HuH-7.5 (cell line): ENCODE measurements around the gene FBXW11.
"Not testable (repeated sequence)": the region's sequence is repeated elsewhere in the genome, so short reads cannot be mapped to it uniquely, and the experiment has no call there.

ENCODE experiments used
- DNase-seq: peaks from one replicate; pipeline ENCODE4 v3.0.0; 2011; ENCODE audit warnings: low spot score

FBXW11 gene

GRCh38 chr5:171981847-171982246 is 24.6 kb downstream of the FBXW11 start:
- DNase-seq: no peak

DNA sequence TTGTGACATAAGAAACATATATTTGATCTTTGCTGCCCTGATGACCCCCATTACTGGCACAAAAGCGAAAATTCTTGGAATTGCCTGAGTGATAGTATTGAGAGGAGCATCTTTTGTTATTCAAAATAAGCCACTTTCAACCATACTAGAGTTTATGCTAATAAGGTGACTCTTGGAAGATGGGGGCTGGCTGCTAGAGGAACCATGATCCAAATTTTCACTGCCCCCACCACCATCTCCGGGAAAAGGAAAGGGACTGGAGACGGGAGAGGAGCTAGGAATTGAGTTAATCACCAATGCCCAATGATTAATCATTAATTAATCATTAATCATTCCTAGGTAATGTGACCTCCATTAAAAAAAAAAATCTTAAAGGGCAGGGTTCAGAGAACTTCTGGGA is 25.6 kb downstream of the FBXW11 start:
- DNase-seq: no peak

DNA sequence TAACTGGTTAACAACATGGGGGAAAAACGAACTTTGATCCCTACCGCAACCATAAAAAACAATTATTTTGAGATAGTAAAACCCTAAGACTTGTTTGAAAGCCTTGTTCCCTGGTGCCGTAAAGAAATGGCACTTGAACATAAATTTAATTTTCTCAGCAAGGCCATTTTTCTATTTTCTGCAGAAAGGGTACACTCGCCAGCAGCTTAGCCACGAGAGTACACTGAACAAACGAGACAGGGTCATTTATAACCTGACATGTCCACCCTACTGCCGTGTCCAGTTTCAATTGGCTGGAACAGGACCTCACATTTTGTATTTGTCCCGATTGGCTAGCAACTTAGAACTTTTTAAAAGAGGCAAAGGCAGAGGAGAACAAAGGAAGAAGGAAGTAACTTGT is 26.8 kb downstream of the FBXW11 start:
- no peak for DNase-seq

DNA sequence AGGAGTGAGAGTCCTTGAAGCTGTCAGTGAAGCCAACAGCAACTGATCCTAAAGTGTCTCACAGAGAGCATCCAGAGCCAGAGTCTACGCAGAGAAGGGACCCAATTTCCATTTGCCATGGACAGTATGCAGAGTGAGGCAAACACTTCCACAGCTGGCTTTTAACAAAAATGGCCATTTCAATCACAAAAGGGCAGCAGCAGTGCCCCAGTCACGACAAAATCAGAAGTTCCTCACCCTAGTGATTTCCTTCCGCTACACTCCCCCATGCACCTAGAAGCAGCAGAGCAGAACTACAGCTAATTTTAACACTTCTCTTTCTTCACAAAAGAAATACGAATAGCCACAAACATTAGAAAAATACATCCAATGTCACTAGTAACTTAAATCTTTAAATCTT is 27.9 kb downstream of the FBXW11 start:
- DNase-seq: no peak

DNA sequence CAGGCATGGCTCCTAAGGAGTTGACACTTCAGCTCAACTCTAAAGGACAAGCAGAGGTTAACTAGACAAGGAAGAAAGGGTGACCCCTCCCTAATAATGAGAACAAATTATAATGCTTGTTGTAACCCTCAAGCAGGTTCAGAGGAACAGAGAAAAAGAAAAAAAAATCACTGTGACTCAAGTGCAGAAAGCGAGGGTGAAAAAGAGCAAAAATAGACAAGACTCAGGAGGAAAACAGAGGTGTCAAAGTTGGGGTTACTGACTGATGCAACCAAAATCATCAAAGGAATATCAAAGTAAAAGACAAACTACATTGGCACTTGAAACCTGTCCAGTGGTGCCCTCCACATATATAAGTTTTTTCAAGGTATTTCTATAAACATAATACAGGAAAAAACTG is 28.4 kb downstream of the FBXW11 start:
- DNase-seq: no peak

GRCh38 chr5:171977244-171977950 is 29.0 kb downstream of the FBXW11 start:
- not testable (repeated sequence) for DNase-seq

DNA sequence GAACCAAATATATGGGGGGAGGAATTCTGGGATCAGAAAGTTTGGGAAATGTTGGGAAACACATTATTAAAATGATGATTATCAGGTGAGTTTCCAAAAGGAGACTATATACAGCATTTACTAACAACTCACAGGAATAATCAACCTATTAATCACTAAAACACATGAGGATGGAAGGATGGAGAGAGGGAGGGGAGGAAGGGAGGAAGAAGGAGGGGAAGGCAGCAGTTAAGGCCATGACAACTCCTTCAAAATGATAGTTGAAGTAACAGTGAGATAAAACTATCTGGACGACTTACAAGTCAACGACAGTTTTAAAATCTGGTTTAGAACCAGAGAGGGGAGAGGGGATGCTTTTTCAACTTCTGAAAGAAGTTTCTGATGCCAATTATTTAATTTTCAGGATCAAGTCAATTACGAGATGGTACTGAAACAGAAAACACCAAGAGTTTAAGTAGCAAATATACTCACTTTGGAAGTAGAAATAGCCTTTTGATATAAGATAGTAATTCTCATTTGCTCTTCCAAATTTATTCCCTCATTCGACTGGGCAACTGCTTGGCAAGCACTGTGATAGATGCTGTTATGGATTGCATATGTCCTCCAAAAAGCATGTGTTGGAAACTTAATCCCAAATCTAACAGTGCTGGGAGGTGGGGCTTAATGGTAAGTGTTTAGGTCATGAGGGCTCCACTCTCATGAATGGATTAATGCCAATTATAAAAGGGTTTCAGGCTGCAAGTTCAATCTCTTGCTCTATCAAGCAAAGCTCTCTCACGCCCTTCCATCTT is 30.4 kb downstream of the FBXW11 start:
- no peak for DNase-seq

DNA sequence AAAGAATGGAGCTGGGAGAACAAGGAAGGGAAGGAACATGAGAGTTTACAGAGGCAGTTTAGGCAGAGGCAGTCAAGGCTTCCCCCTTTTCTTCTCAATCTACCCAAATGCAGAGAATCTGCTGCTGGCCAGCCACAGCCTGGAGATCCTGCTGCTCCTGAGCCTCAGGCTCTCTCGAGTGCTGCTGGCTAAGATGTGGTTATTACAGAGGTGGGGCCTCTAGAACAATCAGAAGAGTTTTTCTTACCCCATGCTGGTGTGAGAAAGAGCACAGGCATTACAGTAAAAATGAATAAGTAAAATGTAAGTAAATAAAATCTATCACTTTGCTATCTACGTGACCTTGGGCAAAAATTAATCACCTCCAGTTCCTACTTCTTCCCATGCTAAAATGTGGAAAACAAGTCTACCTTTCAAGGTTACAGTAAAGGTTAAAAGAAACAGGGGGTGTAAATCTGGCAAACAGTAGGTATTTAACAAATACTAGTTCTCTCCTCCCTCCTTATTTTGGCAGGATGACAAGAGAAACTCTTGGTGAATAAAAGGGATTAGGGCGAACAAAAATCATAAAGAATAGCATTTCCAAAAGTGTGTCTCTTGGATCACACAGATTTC is 31.1 kb downstream of the FBXW11 start:
- no peak for DNase-seq

- no peak for DNase-seq
Observed at GRCh38 chr5:171970826-171971225, 35.6 kb downstream of the FBXW11 start.

DNA sequence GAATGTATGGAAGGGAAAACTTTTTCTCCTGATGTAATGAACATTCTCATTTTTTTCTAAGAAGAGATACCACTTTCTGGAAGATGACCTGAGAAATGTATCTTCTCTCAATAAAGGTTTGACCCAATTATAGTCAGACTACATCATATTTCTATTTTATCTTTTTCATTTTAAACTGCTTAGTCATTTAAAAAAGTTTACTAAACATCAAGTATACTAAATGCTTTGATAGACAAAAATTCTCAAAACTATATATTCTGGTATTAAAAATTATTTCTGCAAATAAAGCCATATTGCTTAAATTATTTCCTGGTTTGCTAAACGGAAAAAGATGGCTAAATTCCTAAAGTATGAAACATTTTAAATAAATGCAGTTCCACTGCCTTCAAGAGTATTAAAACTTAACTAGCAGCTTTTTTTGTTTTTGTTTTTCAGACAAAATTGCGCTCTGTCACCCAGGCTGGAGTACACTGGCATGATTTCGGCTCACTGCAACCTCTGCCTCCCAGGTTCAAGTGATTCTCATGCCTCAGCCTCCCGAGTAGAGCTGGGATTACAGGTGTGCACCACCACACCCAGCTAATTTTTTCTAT is 37.1 kb downstream of the FBXW11 start:
- DNase-seq: no peak

GRCh38 chr5:171968531-171968930 is 37.9 kb downstream of the FBXW11 start:
- DNase-seq: no peak

- no peak for DNase-seq
Observed at GRCh38 chr5:171966964-171967363, 39.5 kb downstream of the FBXW11 start.

DNA sequence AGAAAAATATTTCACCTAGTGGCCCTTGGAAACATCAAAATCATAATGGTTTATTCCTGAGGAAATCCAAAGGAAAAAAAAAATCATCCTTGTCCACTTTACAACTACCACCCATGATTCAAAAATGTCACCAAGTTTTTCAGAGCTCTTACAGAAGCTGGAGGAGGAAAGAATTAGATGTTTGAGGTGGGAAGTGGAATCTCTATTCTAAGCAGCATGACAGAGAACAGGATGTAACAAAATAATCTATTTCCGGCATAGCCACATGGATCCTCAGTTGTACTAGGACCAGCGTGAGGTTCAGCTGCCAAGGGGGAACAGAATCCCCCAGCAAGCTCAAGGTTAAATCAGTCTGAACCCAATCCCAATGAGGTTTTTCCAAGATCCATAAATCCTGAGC is 40.2 kb downstream of the FBXW11 start:
- DNase-seq: no peak

DNA sequence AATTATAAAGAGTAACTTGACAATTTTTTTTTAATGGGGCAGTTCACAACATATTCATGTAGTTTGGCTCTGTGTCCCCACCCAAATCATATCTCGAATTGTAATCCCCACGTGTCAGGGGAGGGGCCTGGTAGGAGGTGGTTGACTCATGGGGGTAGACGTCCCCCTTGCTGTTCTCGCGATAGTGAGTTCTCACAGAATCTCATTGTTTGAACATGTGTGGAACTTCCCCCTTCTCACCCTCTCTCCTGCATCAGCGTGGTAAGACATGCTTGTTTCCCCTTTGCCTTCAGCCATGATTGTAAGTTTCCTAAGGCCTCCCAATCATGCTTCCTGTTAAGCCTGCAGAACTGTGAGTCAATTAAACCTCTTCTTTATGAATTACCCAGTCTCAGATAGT is 40.7 kb downstream of the FBXW11 start:
- no peak for DNase-seq

DNA sequence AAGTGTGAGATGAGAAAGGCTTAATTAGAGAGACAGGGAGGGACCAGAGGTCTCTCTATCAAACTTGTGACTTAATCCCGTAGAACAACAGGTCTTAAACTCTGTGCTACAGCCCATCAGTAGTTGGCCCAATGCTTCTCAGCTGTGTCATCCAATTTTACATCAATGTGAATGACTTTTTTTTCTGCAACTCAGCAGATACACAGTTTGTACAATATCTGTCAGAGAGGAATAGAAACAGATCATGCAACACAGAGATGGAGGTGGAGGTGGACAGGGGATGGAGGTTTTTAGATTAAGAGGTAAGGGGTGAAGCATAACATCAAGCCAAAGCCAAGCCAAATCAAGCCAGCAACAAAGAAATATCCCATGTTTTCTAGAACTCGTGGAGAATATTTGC is 43.0 kb downstream of the FBXW11 start:
- DNase-seq: no peak

GRCh38 chr5:171961117-171961516 is 45.3 kb downstream of the FBXW11 start:
- no peak for DNase-seq

GRCh38 chr5:171957591-171958251 is 48.7 kb downstream of the FBXW11 start:
- no peak for DNase-seq

- no peak for DNase-seq
Observed at GRCh38 chr5:171956887-171957495, 49.4 kb downstream of the FBXW11 start.

- no peak for DNase-seq
Observed at GRCh38 chr5:171956314-171956713, 50.1 kb downstream of the FBXW11 start.

- no peak for DNase-seq
Observed at GRCh38 chr5:171955761-171956160, 50.7 kb downstream of the FBXW11 start.

DNA sequence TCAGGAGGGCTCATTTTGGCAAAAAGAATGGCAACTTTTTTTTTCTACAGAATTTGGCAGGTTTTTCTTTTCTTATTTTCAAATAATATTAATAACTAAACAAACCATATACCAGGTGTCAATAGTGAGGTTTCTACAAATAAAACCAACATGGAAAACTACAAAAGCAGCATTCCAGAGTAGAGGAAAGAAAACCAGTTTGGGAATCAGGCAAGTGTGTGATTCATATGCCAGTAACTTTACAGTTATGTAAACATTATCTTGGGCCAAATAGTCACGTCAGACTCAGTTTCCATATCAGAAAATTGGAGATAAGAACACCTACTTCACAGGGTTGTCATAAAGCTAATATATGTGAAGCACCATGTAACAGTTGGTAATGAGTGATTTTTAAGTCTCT is 51.7 kb downstream of the FBXW11 start:
- DNase-seq: no peak
